Epithelial cell of esophagus (primary cell): ENCODE results near the gene SORL1.

Experiments used
- DNase-seq: peaks from one replicate; pipeline ENCODE4 v3.0.0; 2010; ENCODE audit warnings: low read depth
- H3K4me3 ChIP-seq: 2 replicates; pipeline ENCODE4 v1.5.1; 2011; ENCODE audit warnings: mild to moderate bottlenecking, low read length, control low read depth
- TF ChIP-seq, protein P1 (sequence below): IDR thresholded peaks from 2 replicates; pipeline ENCODE4 v1.5.1; 2011; ENCODE audit warnings: low read depth, mild to moderate bottlenecking, low read length, control low read depth, inconsistent platforms; ENCODE audit not compliant: insufficient read depth; ENCODE audit errors: missing control alignments

The SORL1 gene

GRCh38 chr11:121488641-121489040 is 36.5 kb downstream of the SORL1 start:
- TF ChIP-seq, protein P1, sequence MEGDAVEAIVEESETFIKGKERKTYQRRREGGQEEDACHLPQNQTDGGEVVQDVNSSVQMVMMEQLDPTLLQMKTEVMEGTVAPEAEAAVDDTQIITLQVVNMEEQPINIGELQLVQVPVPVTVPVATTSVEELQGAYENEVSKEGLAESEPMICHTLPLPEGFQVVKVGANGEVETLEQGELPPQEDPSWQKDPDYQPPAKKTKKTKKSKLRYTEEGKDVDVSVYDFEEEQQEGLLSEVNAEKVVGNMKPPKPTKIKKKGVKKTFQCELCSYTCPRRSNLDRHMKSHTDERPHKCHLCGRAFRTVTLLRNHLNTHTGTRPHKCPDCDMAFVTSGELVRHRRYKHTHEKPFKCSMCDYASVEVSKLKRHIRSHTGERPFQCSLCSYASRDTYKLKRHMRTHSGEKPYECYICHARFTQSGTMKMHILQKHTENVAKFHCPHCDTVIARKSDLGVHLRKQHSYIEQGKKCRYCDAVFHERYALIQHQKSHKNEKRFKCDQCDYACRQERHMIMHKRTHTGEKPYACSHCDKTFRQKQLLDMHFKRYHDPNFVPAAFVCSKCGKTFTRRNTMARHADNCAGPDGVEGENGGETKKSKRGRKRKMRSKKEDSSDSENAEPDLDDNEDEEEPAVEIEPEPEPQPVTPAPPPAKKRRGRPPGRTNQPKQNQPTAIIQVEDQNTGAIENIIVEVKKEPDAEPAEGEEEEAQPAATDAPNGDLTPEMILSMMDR: no peak
- no peak overlapping the region for H3K4me3 ChIP-seq
- peak; percentile 32 for DNase-seq

DNA sequence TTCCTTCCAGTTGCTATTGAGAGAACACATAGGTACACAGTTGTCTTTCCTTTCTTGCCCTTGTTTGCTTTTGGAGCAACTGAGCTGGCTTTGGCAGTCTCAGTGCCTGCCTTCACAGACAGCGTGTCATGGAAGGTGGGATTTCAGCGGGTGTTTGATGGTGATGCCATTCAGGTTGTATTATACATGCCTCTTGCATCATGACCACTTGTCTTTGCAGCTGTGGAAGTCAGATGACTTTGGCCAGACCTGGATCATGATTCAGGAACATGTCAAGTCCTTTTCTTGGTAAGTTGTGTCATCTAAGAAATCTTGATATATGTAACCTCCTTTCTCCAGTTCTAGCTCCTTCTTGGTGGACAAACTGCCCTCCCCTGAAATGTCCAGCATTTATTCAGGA is 37.7 kb downstream of the SORL1 start:
- TF ChIP-seq, protein P1: no peak
- H3K4me3 ChIP-seq: no peak overlapping the region
- DNase-seq: peak; percentile 73

DNA sequence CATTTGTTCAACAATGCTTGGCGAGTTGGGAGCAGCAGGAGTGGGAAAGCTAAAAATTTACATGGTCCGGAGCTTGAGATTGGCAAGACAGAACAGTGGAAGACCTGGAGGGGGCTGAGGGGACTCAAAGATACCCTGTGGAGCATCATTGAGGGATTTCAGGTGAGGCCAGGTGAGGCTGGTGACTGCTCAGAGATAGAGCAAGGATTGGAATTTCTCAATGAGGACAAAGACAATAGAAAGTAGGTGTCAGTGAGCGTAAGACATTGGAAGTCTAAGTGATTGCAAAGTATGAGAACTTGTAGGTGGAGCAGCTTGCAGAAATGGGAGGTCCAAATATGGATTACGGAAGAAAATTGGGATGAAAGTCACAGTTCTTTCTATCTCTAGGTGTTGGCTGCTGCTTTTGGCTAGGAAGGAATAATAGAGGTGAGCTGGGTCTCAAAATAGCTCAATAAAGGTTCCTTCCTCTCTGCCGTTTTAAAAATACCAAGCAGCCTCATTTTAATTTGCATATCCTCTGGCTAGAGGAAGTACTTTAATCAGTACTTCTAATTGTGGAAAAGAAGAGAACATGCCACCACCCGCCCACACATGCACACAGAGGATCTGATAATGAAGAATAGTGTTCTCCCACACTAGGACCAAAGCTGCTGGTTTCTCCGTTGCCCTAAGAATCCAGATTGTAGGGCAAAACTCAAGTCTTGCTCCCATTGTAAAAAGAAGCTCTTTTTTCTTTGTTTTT is 42.4 kb downstream of the SORL1 start:
- TF ChIP-seq, protein P1: no peak
- DNase-seq: peak; percentile 34

DNA sequence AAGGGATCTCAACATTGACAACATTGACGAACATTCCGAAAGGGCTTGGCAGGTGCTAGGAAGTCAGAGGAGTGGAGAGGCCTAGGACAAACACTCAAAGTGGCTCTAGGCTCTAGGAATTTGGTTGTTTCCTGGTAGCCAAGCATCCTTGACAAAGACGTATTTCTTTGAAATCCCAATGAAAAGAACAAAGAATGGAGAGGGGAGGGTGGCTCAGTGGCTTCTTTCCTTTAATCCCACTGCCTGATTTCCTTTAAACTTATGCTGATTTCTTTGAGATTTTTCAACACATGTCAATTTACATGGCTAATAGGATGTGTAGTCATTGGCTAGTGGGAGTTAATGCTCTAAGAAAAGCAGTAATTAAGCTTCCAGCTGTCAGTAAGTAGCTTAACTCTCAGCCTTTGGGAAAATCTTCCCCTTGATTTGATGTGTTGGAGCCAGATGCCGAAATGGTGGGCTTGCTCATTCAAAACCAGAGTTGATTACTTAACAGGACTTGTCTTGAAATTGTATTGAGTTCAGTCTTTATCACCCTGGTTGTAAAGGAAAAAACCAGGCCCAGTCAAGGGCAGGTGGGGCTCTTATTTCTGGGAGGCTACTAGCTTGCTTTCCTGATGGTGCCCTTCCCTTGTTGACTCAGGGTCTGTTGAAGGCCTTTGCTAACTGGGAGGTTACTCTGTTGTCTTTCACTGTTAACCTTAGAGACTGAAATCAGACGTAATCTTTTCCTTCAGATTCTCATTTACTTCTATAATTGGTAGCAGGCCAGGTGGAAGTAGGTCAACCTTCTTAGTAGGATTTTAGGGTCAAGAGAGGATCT is 45.3 kb downstream of the SORL1 start:
- no peak for DNase-seq
- TF ChIP-seq, protein P1: no peak

More for the DNA sequence above, 42.4 kb downstream of the SORL1 start:
- no peak overlapping the region for H3K4me3 ChIP-seq

DNA sequence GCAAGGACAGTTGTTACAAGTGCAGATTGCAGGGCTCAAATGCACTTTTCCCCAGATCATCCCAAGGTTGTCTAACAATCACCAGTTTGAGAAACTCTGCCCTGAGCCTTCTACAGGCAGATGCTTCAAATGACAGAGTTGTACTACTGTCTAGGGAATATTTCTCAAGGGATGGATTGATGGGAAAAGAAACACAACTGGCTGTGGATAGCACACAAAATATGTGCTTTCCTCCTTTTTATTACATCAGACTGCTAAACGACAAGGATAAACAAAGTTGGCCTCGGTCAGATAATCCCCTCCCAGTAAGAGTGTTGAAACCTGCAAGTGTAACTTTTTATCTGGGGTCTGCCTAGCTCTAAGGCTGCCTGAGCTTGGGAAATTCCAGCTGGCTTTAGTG is 47.3 kb downstream of the SORL1 start:
- TF ChIP-seq, protein P1: no peak
- no peak for DNase-seq
- no peak overlapping the region for H3K4me3 ChIP-seq

More for the DNA sequence above, 45.3 kb downstream of the SORL1 start:
- H3K4me3 ChIP-seq: no peak overlapping the region

GRCh38 chr11:121500275-121500674 is 48.2 kb downstream of the SORL1 start:
- H3K4me3 ChIP-seq: no peak overlapping the region
- TF ChIP-seq, protein P1: no peak
- DNase-seq: no peak
